ENCODE results near the gene PLEKHG4B.

PLEKHG4B gene

DNA sequence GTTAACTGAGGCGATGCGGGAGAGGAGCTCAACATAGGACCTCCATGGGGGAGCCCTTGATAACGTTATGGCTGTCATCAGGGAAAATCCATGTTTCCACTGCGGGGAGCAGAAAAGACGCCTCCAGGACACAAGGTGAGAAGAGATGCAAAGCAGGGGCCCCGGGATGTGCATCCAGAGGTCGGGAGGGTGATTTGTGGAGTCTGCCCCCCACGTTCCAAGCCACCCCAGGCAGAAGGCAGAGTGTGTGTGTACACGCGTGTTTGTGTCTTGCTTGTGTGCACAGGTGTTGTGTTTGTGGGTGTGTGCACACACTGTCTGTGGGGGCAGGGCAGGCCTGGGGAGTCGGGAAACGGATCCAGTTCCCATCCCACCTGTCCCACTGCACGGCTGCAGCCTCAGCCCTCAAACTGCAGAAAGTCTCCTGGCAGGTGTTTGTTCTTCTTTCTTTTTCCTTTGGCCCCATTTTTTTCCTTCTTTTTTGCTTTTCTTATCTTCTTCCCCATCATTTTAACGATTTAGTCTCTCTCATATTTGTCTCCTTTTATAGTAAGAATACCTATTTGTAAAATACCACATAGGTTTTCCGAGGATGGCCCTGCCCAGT is 17.4 kb upstream of the PLEKHG4B start:
- DNase-seq (ENCODE audit: low spot score) = no peak

DNA sequence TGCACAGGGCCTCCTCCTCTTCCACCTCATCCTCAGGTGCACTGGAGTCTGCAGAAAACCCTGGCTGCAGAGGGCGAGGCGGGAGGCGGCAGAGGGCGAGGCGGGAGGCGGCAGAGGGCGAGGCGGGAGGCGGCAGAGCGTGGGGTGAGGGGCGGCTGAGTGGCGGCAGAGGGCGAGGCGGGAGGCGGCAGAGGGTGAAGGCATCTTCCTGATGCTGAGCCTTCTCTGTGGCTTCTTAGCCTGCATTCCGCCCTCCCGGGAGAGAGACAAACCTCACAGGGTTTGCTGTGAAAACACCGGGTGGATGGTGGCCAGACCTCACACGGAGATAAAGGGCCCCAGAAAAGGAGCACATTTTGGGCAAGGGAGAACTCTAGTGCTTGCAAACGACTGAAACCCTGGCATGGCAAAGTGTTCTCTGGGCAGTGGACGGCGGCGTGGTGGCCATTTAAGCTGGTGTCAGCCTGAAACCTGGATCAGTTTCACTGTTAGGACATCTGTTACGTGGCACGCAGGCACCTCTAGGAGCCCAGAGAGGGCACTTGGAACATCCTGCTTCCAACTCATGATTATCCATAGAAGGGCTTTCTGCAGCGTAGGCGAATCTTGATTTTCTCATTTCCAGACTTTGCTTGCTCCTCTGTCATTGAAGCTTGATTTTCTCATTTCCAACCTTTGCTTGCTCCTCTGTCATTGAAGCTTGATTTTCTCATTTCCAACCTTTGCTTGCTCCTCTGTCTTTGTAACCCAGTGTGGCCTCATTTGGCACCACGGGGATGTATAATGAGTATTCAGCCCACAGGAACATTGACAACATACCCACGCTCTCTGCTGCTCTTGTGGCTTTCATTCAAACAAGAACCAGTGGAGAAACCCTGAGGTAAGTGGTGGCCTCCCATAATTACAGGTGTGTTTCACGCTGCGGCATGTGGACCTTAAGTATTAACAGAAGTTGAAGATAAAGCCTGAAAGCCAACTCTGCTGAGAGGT is 16.3 kb upstream of the PLEKHG4B start:
- no peak for DNase-seq (ENCODE audit: low spot score)

DNA sequence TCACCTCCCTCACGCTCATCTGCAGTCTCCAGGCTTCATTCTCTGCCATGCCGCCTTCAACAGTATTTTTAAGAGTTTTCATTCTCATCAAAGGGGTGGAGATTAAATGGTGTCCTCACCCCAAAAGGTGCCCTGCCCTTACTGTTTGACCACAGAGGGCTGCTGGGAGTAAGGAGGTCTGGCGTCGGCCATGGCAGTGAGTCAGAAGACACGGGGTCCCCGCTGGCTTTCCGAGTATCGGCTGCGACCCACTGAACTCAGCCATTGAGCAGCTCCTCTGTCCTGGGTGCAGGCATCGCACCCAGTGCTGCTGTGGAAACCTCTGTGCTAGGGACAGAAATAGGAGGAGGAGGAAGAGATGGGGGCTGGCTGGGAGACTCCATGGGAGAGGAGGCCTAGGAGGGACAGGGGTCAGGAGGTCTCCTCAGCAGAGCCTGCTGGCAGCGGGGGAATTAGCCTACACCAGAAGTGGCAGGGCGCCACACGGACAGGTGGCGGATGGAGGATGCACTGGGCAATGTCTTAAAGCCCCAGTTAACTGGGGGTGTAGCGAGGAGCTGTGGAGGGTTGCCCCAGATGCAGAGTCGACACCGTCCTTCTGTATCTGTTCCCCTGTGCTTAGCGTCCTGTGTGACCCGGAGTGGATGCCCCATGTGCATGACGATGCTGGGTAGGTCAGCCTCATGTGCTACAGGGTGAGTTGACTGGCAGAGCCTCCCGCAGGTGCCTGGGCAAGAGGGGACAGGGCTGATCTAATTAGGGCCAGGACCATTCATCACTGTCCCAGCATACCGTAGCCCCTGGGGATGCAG is 15.4 kb upstream of the PLEKHG4B start:
- DNase-seq (ENCODE audit: low spot score) = no peak

DNA sequence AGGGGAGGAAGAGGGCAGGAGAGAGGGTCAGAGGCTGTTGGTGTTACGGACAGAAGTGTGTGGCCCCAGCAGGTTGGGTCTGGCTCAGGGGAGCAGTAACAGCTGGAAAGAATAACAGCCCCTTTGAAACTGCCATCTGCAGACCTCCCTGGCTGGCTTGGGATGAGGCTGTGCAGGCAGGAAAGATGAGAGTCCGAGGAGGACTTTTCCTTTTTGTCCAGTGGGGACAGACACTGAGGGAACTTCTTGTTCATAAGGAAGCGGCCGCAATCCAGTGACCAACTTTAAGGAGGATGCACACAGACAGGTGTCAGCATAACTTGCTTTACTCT is 14.8 kb upstream of the PLEKHG4B start:
- no peak for DNase-seq (ENCODE audit: low spot score)

DNA sequence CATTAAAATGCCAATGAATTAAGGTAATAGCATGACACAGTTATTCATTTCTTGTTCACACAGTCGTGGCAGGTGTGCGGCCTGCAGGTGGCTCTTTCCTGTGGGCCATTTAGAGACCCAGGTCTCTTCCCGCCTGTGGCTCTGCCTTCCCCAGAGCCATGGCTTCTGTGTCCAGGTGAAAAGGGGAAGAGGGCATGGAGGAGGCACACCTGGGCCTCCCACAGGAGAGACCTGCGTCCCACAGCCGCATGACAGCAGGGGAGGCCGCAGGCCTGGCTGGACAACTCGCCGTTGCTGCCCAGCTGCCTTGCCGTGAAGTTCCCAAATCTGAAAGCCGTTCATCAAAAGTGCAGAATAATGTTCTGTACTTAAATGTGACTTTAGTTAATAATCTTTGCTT is 14.4 kb upstream of the PLEKHG4B start:
- no peak for DNase-seq (ENCODE audit: low spot score)

DNA sequence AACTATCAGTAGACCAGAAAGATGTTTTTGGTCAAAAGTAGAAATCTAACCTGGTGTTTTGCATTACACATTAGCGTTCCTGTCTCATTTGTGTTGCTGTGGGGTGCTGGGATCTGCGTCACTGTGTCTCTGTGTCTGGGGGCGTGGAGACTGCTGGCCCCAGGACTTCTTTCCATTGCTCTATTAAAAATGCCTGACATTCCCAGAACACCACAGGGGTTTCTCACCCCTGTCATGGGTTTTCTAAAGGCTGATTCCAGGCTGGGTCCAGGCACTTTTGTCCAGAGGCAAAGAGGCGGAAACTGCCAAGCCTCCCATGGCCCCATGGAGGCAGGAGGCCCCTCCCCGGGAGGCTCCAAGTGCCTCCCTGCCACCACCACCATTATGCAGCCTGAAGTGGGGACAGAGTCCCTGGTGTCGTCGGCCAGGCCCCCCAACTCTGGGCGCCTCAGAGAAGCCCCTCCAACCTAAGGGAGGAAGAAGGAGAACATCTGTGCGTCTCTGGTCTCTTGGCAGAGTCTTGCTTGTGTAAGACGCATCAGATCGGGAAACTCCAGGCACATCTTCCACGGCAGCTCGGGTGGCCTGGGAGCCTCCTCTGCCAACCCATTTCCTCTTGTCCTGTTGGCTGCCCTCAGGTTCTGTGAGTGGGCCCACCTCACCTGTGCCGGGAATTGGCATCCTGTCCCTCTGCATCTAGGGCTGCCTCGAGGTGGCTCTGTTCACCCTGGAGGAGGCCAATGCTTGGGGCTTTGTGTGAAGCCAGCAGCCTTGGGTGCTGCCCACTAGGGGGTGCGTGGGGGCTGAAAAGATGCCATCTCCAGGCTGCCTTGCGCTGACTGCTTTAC is 13.8 kb upstream of the PLEKHG4B start:
- no peak for DNase-seq (ENCODE audit: low spot score)

DNA sequence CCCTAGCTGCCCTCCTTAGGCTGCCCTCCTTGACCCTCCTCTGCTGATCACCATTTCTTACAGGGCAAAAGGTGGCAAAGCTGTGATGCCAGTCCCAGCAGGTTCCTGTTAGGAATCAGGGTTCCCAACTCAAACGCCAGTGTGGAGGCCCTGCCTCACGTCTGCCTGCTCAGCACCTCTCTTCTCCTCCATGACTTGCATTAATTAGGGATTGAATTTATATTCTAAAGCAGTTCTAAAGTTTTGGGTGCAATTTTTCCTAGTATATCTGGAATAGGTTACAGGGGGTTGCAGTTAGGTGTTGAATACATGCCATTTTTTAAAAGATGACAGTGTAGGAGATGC is 13.2 kb upstream of the PLEKHG4B start:
- no peak for DNase-seq (ENCODE audit: low spot score)

DNA sequence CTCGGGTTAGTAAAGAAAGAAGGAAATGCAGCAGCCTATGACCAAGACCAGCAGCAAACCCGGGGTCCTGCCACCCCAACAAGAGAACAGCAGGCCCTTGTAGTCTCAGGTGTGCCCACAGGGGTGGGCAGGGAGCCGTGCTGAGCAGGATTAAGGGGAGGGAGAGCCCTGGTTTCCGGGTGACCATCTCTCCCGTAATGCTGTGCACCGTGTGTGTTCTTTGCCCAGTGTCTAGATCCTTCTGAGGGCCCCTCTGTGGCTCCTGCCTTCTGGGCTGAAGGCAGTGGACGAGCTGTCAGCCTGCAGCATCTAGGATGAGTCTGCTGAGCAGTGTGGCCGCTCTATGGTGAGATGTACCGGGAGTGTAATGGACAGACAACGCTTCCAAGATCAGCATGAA is 12.7 kb upstream of the PLEKHG4B start:
- no peak for DNase-seq (ENCODE audit: low spot score)

DNA sequence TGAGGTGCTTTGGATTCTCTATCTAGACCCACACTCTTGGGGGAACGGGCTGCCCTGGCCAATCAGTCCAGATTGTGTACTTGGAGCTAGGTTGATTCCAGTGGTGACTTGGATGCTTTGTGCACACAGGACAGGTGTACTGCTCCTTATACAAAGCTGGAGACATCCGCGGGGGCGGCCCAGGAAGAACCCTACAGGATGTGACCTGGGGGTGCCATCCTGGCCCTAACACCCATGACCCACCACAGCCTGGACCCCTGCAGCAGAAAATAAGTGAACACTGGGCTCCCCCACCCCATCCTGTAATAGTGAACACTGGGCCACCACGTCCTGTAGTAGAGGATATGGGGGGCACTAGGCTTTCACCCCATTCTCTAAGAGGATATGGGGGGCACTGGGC is 12.1 kb upstream of the PLEKHG4B start:
- no peak for DNase-seq (ENCODE audit: low spot score)

DNA sequence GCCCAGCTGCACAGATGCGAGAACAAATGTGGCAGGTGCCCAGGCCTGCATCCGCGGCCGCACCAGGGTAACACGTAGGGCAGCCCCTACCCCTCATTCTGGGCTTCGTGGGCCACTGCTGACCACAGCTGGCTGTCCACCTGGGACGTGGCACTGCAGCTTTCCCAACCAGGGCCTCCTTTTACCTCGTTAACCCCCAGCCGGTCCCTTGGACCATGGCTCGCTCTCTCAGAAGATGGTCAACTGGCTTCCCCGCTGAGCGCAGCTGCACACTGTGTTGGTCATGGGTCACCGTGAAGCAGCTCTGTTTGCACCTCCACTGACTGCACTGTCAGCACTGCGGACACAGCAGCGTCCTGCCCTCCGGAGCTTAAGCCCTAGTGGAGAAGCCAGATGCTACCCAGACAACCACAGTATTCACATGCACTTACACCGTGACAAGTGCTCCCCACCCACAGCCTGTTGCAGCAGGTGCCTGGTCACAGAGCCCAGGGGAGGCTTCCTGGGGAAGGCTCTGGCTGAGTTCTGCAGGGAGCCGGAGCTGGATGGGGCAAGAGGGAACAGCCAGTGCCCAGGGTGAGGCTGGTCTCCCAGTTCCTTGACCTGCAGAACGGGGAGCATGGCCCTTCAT is 10.5 kb upstream of the PLEKHG4B start:
- DNase-seq (ENCODE audit: low spot score) = no peak

DNA sequence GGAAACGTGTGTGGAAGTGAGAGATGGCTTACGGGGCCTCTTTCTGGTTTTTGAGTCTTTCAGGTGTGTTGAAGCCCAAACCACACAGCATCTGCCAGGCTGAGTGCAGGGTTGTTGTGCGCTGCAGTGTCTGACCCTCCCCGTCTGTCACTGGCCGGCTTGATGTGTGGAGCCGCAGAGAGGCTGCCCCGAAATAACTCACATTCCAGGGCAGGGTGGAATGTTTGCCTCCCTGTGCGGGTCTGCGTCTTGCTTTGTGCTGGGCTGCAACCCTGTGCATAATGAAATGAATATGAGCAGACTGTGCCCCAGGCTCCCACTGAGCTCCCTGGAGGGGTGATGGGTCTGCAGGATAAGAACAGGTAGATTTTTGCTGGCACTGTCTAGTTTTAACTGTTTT is 9.9 kb upstream of the PLEKHG4B start:
- DNase-seq (ENCODE audit: low spot score) = no peak

DNA sequence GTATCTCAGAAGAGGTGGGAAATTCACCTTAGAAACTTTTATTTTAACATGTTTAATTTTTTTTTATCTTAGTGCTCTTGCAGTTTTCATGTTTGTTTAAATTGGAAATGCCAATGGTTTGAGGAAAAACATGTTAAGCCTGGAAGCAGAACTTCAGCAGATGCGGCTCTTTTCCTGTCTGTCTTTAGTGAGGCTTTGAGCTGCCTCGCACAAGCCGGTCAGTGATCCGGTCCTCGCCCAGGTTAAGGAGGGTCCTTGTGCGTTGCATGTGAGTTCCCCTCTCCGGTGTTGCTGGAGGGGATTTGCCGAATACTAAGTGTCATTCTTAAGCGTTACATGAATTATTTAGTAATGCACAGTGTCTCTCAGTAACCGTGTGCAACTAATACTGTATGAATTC is 9.4 kb upstream of the PLEKHG4B start:
- no peak for DNase-seq (ENCODE audit: low spot score)

DNA sequence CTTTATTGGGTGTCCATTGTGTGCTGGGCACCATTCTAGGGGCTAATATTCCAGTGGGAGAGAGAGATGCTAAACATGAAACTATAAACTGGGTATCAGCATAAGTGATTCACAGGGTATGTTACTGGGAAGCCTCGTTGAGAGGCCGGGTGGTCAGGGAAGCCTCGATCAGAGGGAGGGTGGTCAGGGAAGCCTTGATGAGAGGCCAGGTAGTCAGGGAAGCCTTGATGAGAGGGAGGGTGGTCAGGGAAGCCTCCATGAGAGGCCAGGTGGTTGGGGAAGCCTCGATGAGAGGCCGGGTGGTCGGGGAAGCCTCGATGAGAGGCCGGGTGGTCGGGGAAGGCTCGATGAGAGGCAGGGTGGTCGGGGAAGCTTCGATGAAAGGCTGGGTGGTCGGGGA is 8.9 kb upstream of the PLEKHG4B start:
- DNase-seq (ENCODE audit: low spot score) = no peak

DNA sequence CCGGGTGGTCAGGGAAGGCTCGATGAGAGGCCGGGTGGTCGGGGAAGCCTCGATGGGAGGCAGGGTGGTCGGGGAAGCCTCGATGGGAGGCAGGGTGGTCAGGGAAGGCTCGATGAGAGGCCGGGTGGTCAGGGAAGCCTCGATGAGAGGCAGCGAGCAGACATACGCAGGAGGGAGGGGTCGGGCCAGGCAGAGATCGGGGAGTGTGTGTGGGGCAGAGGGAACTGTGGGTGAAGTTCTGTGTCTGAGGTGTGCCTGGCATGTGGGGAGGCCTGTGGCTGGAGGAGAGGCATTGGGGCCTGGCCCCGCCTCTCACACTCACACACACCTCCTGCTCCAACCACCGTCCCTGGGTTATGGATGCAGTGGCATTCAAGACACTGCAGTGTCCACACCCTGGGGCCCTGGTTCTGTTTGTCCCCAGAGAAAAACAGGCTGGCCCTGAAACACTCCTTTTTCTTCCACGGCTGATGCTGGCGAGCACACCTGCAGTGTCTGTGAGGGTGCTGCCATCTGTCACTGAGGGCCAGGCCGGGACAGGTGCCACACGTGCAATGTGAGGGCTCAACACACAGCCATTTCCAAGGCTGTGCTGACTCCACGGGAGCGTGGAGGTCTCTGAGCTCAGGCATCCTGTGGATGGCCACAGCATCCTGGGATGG is 6.5 kb upstream of the PLEKHG4B start:
- no peak for DNase-seq (ENCODE audit: low spot score)

DNA sequence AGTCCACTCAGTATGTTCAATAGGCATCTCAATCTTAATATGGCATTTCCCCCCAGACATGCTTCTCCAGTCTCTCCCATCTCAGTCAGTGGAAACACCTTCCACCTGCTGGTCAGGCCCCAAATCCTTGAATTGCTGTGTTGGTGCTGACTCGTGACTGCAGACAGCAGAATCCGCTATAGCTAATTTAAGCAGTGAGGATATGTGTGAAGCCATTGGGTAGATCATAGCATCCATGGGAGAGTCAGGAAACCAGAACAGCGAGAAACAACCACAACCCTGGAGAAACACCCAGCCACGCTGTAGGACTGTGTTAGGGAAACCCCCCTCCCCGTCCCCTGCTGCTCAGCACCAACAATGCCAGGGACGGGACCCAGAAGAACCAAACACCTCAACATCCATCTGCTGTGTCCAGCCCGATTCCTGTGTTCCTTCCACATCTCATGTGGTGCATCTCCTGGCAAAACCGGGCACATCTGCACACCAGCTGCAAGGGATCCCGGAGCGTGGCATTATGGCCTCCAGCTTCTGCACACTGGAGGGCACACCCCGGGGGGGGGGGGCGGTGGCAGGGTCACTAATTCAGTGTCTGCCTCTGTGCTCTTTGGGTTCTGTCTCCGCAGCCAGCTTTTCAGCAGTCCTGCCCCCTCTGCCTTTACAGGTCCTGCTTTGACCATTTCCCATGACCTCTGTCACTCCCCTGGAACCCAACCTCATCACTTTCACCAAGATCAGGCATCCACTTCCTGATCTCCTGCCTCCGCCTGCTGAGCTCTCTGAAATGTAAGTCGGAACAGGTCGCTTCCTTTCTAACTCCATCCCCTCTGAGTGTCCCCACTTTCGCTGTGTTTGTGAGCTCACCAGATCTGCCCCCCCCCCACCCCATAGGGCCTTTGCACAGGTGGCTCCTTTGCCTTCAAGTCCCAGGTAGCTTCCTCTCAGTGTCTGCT is 2.4 kb upstream of the PLEKHG4B start:
- no peak for DNase-seq (ENCODE audit: low spot score)

DNA sequence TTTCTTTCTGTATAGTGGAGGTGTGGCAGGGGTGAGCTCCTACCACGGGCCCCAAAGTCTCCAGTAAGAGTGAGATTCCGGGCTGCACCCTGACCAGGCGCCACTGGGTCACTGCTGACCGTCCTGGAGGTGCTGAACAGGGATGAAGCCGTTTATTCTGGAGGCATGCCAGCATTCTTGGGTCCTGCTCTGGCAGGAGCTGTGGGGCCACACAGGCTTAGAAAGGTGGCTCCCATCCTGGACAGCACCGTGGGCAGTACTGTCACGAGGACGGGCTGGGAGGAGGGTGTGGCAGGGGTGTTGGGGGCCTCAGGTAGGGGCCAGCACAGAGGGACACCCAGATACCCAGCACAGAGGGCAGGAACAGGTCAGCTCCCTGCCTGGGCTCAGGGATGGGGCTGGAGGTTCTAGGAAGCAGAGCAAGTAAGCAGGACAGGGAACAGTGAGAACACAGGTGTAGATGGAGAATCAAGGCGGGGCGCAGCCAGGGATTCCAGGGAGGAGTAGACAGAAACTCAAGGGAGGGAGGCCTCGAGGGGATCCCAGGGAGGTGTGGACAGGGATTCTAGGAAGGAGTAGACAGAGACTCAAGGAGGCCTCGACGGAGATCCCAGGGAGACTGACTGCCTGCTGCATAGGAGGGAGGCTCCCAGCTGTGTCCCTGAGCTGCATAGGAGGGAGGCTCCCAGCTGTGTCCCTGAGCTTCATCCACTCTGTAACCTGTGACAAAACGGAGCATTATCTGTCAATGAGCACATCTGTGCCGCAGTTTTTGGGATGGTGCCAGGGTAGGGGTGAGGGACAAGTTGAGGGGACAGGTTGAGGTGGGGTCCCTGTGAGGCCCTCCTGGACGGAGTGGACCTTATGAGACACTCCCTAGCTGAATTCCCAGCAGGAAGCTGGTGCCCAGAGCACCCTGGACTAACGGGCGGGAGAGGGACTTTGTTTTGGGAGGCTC is 1.1 kb upstream of the PLEKHG4B start:
- DNase-seq (ENCODE audit: low spot score) = no peak

DNA sequence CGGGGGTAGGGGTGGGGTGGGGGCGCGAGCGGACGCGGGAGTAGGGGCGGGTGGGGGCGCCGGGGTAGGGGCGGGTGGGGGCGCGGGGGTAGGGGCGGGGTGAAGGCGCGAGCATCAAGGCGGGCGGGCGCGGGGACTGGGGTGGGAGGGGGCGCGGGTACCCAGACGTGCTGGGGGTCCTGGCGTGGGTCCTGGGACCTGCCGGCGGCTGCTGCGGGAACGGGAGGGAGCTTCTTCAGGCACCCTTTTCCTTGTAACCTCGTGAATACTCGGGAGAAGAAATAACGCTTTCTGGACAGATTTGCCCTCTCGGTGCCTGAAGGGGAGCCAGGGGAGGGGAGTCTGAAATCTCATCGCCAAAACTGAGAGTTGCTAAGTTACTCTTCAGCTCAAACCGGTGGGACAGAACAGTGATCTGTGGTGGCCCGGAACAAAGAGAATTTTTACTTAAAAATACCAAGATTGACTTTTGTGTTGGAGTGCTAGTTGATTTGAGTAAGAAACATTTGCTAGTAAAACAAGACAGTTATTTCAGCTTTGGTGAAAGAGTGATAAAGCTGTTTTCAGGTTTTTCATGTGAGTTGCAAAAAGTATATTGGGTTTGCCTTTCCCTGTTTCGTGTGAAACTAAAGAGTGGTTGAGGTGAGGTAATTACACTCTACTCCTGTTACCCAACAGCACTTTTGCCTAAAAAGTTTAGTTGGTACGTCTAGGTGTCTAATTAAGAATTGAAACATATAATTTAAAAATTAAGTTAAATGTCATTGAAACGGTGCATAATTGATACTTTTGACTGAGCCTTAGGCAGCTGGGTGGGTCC is 643 bp downstream of the PLEKHG4B start:
- no peak for DNase-seq (ENCODE audit: low spot score)

Data from pons (tissue), 1 donor.